A673 (cell line): ENCODE results near the gene CYP4F8. TPM values are rescaled to one million over a fixed set of nuclear protein-coding genes. Genes with fewer than 3 reads are reported as not detected.

Experiments used
- BruUV-seq: library from RNA; stranded (reverse); fragments of 400-500 nt; replicated peaks from 2 replicates; lab custom pipeline; 2021; lab: Mats Ljungman, UMichigan
- CTCF ChIA-PET: fragments of 300-600 bp; sonication (Branson Sonifier 250); formaldehyde crosslinking; loops from one replicate; lab custom pipeline; 2022; ENCODE audit warnings: antibody characterized with exemption; lab: Charles Lee
- POLR2A ChIA-PET: fragments of 300-600 bp; sonication (Branson Sonifier 250); formaldehyde crosslinking; loops from one replicate; lab custom pipeline; 2022; ENCODE audit warnings: antibody characterized with exemption; ENCODE audit not compliant: low non-redundant PET; lab: Charles Lee
- DNase-seq: peaks from one replicate; pipeline ENCODE4 v3.0.0-alpha.2; 2015; ENCODE audit warnings: low spot score
- H3K27ac ChIP-seq: fragments of 200-600 bp; sonication (generic); 2 replicates; pipeline ENCODE4 v1.5.1; 2016; ENCODE audit warnings: mixed run types, low read depth, mild to moderate bottlenecking, mixed read lengths, antibody characterized with exemption, low read length; ENCODE audit not compliant: poor library complexity, severe bottlenecking
- H3K27me3 ChIP-seq: fragments of 200-600 bp; sonication (generic); replicated peaks from 2 replicates; pipeline ENCODE4 v1.6.1; 2017; ENCODE audit warnings: mixed run types, low read depth, mild to moderate bottlenecking, mixed read lengths, antibody characterized with exemption, low read length; ENCODE audit not compliant: insufficient read depth, poor library complexity
- H3K36me3 ChIP-seq: fragments of 200-600 bp; sonication (generic); 2 replicates; pipeline ENCODE4 v1.6.1; 2016; ENCODE audit warnings: mixed run types, mild to moderate bottlenecking, mixed read lengths, antibody characterized with exemption, low read length; ENCODE audit not compliant: insufficient read depth, poor library complexity, severe bottlenecking
- H3K4me1 ChIP-seq: fragments of 200-600 bp; sonication (generic); 2 replicates; pipeline ENCODE4 v1.6.1; 2017; ENCODE audit warnings: mixed run types, mild to moderate bottlenecking, mixed read lengths, antibody characterized with exemption, low read length; ENCODE audit not compliant: insufficient read depth, poor library complexity, severe bottlenecking
- H3K4me3 ChIP-seq: fragments of 200-600 bp; sonication (generic); 2 replicates; pipeline ENCODE4 v1.5.1; 2016; ENCODE audit warnings: low read depth, mixed run types, mild to moderate bottlenecking, mixed read lengths, low read length; ENCODE audit not compliant: poor library complexity, severe bottlenecking
- H3K9me3 ChIP-seq: fragments of 200-600 bp; sonication (generic); 2 replicates; pipeline ENCODE4 v1.6.1; 2016; ENCODE audit warnings: mixed run types, low read depth, mild to moderate bottlenecking, mixed read lengths, antibody characterized with exemption, low read length; ENCODE audit not compliant: poor library complexity, severe bottlenecking
- CTCF ChIP-seq: fragments of 300-800, 200-600 bp; sonication (generic); conservative IDR thresholded peaks from 2 replicates; pipeline ENCODE4 v1.5.1; 2017; ENCODE audit warnings: low read depth, mild to moderate bottlenecking, antibody characterized with exemption, low read length, moderate library complexity, mixed read lengths
- EZH2 ChIP-seq: fragments of 200-600 bp; sonication (generic); IDR thresholded peaks from 2 replicates; pipeline ENCODE4 v1.6.1; 2017; ENCODE audit warnings: borderline replicate concordance, low read depth, mild to moderate bottlenecking, mixed read lengths, antibody characterized with exemption, low read length; ENCODE audit not compliant: poor library complexity, severe bottlenecking
- intact Hi-C: fragments of 100-400 bp; cut with micrococcal nuclease; formaldehyde crosslinking; loops from one replicate; pipeline ENCODE4 v1.10.0; 2022; ENCODE audit not compliant: unreplicated experiment
- total RNA-seq: library from RNA; stranded (reverse); gene quantifications from 2 replicates; pipeline ENCODE4 v1.2.3, GENCODE V29; 2021

CYP4F8 gene
- total RNA-seq, 1 experiment from 2014 or later = not detected

GRCh38 chr19:15612342-15612741 lies 2.7 kb upstream of the CYP4F8 start:
- BruUV-seq = no TSS peak
- CTCF ChIA-PET = interaction anchor here (1.1 kb wide), 1 partner anchor 569 kb away, joined by 7 read pairs; no protein-coding TSS in a partner anchor
- Histone ChIP-seq H3K9me3 (no peaks in the 10 kb centered on the region), H3K27me3 (no peaks in the 10 kb centered on the region), H3K4me1 (no peaks in the 10 kb centered on the region), H3K36me3 (no peaks in the 10 kb centered on the region), H3K4me3 (no peak overlapping the region), H3K27ac (no peak overlapping the region)
- intact Hi-C loops = no loop called here
- TF ChIP-seq CTCF (no peak), EZH2 (no peak)
- DNase-seq = no peak
- POLR2A ChIA-PET = no interaction called here

GRCh38 chr19:15613338-15613737 lies 1.7 kb upstream of the CYP4F8 start:
- Histone ChIP-seq H3K9me3 (no peaks in the 10 kb centered on the region), H3K36me3 (no peaks in the 10 kb centered on the region), H3K27me3 (no peaks in the 10 kb centered on the region), H3K4me1 (no peaks in the 10 kb centered on the region), H3K27ac (no peak overlapping the region), H3K4me3 (no peak overlapping the region)
- CTCF ChIA-PET = no interaction called here
- BruUV-seq = no TSS peak
- intact Hi-C loops = no loop called here
- POLR2A ChIA-PET = no interaction called here
- no peak for DNase-seq
- TF ChIP-seq CTCF (no peak), EZH2 (no peak)

GRCh38 chr19:15615526-15615925 lies 508 bp downstream of the CYP4F8 start:
- Histone ChIP-seq H3K9me3 (no peaks in the 10 kb centered on the region), H3K4me1 (no peaks in the 10 kb centered on the region)
- CTCF ChIA-PET = no interaction called here

More at GRCh38 chr19:15615526-15615925, 508 bp downstream of the CYP4F8 start:
- POLR2A ChIA-PET = interaction anchor here (0.6 kb wide), 1 partner anchor 12 kb away, joined by 4 read pairs; no protein-coding TSS in a partner anchor
- TF ChIP-seq EZH2 = no peak
- no peak for TF ChIP-seq CTCF
- no peak overlapping the region for H3K27ac ChIP-seq
- no peaks in the 10 kb centered on the region for H3K27me3 ChIP-seq
- intact Hi-C loops = no loop called here
- no peaks in the 10 kb centered on the region for H3K36me3 ChIP-seq
- BruUV-seq = no TSS peak
- H3K4me3 ChIP-seq = no peak overlapping the region
- DNase-seq = no peak
